Activated CD8-positive, alpha-beta memory T cell treated with anti-CD3 and anti-CD28 coated beads, Interleukin-2, amount 50 U/mL, for 24 hours (primary cell): ENCODE results near the gene GPRC5A.

ENCODE experiments used
- DNase-seq: peaks from one replicate; pipeline ENCODE4 v3.0.0-alpha.2; 2020; ENCODE audit errors: extremely low read depth

Gene GPRC5A

DNA sequence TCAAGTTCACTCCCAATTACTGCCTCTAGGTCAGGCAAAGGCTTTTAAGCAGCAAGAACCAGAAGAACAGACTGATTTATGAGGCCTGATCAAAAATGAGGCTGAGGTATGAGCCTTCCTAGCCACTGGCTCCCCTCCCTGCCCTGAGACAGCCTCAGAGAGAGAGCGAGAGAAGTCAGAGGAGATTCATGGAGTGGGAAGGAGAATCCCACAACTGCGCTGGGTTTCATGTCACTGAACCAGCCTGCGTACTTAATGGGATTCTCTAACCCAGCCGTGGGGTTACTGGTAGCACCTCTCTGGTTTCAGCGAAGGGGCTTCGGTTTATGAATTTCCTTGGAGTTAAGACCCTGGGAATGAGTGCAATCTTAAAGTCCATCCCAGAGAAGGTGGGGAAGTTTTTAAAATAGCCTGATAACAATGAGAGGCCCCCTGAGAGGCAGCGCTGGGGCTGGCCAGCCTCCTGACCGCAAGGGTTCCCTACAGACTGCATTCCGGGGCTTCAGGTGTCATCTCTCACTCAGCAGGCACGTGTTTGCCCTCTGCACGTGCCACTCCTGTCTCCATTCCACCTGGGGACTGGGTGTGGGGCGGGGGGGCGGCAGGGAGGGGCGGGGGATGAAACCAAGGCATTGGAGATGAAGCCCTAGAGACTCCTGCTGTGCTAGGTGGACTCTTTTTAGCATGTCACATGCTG, 6.1 kb upstream of the GPRC5A start:
- DNase-seq, result no peak

DNA sequence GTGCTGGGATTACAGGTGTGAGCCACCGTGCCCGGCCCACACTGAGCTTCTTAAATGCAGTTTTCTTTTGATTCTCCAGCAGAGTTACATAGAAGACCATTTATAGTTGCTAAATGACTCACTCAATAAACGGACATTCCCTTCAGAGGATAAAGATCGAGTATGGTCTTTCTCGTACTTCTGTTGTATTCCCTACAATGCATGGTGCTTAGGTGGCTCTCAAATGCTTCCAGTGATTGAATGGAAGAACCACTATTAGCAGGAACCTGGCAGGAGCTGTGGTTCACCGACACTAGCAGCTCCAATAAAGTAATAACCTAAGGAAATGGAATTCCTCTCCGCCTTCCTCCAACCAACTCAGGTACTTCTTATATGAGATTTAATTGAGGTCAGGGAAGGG, 3.9 kb upstream of the GPRC5A start:
- DNase-seq, result no peak

DNA sequence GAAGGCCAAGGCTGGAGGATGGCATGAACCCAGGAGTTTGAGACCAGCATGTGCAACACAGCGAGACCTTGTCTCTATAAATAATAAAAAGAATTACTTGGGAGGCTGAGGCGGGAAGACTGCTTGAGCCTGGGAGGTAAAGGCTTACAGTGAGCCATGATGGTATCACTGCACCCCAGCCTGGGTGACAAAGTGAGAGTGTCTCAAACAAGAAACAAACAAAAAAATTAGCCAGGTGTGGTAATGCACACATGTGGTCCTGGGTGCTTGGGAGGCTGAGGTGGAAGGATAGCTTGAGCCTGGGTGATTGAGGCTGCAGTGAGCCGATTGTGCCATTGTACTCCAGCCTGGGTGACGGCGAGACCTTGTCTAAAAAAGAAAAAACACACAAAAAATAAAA, 1.7 kb upstream of the GPRC5A start:
- no peak for DNase-seq

DNA sequence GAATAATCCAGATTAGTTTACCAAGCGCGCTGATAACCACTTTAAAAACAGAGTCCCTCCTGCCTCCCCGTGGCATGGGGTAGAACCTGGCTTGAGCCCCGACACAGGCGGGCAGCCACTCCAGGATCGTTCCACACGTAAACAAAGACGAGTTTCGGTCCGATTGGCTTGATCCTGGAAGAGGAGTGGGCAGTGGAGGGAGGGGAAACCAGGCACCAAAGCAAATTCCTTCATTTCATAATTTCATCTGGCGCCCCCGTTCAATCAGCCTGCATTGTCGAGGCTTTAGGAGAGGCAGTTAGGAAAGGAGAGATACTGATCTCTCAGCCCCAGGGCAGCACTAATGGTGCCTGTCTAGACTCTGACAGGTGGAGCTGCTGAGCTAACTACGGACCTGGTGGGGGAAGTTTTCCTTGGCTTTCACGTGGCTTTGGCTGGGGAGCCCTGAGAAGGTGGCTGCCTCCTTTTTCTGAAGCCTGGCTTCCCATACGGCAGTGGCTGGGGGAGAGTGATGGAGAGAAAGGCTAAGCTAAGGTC, 751 bp upstream of the GPRC5A start:
- no peak for DNase-seq

DNA sequence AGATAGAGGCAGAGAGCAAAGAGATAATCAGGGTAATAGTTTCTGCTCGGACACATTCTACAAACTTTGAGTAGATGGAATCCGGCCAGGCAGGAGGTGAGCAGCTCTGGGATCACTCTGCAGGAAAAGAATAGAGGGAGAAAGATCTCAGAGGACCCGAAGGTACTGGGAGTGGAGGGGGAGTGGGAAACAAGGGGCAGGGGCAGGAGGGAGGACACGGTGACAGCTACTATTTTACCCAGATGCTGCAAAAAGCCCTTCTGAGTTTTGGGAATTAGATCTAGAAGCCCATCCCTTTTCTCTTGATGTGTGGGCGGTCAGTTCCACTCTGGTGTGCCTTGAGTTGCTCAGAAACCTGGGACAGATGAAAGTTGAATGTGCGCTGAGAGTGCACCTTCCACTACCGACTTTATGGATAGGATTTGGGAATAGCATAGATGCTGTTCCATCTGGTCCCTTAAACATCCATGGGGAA, 556 bp downstream of the GPRC5A start:
- DNase-seq, result no peak

DNA sequence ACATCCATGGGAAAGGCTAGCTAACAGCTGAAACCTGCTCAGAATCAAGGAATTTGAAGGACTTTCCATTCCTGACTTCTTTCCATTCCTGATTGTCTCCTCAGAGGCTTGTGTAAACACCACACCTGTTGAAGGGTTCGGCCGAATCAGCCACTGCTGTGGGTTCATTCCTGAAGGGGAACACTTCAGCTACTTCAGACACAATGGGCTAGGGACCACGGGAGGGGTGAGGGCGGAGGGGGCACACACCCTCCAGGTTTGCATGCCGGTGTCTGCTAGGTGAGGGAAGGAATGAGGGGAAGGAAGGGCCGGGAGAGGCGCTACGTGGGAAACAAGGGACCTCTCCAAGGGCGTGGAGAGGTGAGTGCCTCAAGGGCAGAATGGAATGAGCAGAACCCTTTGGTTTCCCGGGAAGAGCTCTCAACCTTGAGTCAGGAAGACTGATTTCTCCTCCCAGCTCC, 1.3 kb downstream of the GPRC5A start:
- DNase-seq, result no peak

DNA sequence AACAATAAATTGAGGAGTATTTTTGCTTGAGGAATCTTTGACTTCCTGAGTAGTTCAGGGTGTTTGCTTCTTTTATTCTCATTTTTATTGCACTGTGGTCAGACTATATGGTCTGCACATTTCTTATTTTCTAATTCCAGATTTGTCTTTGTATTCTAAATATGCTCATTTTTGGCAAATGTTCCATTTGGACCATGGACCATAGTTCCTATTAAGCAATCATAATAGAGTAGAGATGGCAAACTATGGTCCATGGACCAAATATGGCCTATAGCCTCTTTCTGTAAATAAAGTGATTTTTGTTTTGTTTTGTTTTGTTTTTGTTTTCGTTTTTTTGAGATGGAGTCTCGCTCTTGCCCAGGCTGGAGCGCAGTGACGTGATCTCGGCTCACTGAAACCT, 2.1 kb downstream of the GPRC5A start:
- no peak for DNase-seq

DNA sequence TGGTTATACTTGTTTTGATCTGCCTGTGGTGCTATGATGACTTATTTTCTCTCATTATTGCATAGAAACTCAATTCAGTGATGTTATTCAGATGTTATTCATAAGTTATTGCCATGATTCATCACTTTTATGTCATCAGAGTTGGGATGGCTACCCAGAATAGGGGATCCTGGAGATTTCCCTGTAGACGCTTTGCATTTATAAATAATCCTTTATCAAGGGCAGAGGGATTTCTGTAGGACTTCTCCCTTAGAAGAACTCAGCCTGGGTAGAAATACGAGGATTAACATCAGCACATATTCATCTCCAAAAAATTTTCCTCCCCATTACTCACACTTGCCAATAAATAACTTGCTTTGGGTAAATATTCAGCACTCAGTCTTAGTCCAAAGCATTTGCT, 4.9 kb downstream of the GPRC5A start:
- no peak for DNase-seq

DNA sequence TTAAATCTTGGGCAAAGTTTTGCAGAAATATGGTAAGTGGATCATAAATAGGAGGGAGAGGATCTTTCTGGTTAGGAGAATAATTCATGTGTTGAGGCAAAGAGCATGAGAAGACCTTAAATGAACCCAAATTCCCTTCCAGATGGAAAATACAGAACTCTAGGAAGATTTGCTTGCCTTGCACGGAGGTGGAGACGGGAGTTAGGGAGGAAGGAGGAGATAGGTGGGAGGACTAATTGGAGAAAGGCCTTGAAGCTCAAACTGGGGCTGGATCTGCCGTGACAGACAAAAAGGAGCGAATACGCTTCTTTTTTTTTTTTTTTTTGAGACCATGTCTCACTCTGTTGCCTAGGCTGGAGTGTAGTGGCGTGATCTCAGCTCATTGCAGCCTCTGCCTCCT, 5.9 kb downstream of the GPRC5A start:
- no peak for DNase-seq

DNA sequence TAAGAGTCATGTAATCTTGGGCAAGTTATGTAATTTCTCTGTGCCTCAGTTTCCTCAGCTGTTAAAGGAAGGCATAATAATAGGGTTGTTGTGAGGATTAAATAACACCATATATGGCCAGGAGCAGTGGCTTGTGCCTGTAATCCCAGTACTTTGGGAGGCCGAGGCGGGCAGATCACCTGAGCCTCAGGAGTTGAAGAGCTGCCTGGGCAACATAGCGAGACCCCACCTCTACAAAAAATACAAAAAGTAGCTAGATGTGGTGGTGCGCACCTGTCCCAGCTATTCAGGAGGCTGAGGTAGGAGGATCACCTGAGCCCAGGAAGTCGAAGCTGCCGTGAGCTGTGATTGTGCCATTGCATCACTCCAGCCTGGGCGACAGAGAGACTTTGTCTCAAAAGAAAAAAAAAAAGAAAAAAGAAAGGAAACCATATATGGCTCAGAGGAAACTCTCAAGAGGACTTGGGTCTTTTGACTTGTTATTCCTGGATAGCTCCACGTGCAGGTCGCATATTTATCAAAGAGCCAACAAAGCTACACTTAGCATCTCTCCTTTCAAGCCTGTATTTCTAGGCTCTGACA, 6.9 kb downstream of the GPRC5A start:
- no peak for DNase-seq

DNA sequence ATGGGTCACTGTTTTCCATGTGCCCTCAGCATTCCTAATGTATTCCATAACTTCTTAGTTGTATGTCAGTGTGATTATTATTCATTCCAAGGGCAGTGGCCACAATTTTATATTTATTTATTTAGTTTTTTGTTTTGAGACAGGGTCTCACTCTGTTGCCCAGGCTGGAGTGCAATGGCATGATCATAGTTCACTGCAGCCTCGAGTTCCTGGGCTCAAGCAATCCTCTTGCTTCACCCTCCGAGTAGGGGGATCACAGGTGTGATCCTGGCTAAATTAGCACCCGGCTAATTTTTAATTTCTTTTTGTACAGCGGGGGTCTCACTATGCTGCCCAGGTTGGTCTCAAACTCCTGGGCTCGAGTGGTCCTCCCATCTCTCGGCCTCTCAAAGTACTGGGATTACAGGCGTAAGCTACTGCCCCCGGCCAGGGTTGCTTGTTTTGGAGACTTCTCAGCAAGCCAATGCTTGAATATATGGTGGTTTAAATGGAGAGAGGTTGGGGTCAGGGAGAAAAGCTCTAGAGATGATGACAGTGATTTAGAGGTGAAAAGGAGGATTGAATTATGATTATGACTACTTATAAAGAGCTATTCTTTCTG, 7.6 kb downstream of the GPRC5A start:
- DNase-seq, result no peak

DNA sequence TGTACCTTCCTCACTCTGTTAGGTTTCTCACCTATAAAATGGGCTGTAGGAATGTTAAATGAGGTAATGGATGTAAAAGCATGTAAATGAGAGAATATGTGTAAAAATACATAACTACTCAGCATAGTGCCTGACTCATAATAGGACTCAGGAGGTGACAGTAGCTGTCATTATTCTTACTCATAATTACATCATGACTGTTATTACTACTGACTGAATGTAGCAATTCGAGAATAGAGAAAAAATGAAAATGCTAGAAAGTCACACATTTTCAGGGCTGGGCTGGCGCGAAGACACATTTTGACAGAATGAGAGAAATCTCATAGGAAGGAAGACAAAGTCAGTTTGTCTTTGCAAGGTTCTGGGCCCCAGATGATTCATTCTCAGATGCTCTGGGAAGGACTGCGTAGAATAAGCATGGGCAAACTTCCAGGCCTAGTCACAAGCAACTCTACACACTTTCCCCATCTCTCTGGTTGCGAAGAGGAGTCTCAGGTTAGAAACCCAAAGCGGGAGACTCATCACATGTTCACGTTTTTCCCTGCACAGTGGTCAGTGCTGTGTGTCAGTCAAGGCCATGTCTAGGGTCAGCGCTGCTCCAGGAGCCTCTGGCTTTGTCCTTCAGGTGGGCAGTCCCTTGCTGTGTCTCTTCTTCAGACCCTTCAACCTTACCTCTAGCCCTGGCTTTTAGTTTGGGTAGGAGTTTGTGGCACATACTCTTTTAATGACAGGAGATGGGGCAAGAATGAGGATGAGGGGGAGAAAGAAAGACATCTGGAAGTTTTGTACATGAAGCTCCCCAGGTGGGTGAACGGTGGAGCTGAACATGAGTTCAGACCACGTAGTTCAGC, 8.4 kb downstream of the GPRC5A start:
- DNase-seq, result no peak

DNA sequence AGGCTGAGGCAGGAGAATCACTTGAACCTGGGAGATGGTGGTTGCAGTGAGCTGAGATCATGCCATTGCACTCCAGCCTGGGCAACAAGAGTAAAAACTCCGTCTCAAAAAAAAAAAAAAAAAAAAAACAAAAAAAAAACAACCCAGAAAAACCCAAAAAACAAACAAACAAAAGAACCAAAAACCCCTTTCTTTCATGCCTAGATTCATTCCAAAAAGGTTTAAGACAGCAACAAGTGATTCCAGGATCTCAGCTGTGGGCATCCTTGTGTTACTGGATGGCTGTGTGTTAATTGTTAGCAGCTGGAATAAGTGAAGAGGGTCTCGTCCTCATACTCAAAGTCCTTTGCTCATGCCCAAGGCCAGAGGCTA, 9.4 kb downstream of the GPRC5A start:
- DNase-seq, result no peak

DNA sequence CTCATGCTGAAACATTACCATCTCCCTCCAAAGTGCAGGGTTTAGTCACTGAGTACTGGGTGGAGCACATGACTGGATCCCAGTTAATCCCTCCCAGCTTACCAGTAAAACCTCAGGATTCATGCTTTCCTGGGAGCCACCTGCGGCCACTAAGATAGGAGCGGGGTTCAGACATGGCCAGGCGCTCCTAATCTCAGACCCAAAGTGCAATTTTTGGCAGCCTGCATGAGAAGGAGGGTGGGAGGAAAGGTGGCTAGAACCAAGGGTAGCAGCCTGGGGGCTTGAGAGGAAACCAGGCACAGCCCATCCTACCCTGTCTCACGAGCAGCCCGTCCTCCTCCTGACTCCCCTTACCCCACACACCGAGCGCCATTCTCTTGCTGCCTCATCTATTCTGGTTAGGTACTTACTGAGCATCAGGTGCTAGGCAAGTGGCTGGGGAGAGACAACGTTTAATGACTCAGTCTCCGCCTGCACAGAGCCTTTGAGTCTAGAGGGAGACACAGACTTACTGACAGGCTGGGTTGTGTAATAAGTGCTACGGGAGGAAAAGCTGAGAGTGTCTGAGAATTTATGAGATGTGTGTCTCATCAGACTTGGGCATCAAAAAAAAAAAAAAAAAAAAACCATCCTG, 9.9 kb downstream of the GPRC5A start:
- no peak for DNase-seq

DNA sequence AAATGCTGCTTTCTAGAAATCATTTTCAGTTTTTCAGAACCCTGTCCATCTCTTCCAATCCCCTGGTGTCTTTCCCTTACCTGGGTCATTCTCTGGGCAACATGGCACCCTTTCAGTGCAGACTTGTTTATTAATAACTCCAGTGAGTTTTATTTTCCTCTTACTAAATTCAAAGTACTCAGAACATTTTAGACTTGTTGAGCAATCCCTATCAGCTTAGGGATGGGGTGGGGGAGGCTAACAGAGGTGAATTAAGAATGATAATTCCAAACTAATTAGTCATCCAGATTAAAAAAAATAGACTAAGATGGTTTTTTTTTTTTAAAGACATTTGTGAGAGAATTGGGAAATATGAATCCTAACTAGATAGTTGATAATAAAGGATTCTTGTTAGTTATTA, 10.7 kb downstream of the GPRC5A start:
- DNase-seq, result no peak

DNA sequence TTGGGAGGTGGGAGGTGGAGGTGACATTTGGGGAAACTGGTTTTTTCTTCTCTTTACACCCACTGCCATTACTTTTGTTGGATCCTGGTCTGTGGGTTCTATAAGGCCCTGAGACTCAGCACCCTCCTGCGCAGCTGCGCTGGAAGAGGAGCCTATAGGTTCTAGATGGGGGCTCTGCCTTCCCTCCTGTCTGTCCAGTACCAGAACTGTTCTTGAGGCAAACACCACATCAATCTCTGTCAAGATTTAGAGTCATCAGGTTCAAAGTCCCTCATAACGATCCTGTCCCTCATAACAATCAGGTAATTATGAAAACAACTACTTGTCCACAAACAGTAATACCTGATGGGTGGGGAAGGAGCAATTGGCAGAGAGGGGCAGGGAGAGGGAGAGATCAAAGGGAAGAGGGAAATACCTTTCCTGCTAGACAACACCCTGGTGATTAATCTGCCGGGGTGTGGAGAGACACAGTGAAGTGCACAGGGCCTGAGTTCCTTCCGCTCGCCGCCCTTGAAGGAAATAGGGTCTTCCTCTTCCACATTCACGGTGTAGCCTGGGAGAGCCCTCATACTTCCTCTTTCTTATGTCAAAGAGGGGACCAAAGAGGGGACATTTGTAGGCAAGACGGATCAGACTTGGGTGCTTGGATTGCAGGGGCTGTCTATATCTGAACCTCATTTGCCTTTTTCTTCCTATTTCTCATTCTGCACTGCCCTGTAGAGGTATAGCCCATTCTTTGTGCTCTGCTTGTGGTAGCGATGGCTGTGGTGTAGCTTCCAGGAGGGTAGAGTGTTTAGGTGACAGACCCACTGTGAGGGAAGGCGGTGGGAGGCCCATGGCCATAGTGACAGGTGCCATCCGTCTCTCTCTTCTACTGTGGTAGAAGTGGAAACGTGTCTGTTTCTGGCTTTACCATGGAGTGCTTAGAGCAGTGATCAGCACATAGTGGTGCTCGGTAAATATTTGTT, 12.6 kb downstream of the GPRC5A start:
- DNase-seq, result no peak

DNA sequence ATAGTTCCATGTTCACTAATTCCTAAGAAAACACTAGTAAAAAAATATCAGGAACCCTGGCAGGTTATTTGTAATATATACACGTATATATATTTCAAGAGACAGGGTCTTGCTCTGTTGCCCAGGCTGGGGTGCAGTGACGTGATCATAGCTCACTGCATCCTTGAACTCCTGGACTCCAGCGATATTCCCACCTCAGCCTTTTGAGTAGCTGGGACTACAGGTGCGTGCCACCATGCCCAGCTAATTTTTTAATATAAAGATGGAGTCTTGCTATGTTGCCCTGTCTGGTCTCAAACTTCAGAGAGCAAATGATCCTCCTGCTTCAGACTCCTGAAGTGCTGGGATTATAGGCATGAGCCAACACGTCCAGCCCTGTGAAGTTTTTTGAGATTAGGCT, 16.2 kb downstream of the GPRC5A start:
- no peak for DNase-seq

DNA sequence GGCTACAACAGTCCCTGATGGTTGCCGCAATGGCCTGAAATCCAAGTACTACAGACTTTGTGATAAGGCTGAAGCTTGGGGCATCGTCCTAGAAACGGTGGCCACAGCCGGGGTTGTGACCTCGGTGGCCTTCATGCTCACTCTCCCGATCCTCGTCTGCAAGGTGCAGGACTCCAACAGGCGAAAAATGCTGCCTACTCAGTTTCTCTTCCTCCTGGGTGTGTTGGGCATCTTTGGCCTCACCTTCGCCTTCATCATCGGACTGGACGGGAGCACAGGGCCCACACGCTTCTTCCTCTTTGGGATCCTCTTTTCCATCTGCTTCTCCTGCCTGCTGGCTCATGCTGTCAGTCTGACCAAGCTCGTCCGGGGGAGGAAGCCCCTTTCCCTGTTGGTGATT, 16.9 kb downstream of the GPRC5A start:
- DNase-seq, result no peak

DNA sequence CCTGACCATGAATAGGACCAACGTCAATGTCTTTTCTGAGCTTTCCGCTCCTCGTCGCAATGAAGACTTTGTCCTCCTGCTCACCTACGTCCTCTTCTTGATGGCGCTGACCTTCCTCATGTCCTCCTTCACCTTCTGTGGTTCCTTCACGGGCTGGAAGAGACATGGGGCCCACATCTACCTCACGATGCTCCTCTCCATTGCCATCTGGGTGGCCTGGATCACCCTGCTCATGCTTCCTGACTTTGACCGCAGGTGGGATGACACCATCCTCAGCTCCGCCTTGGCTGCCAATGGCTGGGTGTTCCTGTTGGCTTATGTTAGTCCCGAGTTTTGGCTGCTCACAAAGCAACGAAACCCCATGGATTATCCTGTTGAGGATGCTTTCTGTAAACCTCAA, 17.3 kb downstream of the GPRC5A start:
- no peak for DNase-seq

DNA sequence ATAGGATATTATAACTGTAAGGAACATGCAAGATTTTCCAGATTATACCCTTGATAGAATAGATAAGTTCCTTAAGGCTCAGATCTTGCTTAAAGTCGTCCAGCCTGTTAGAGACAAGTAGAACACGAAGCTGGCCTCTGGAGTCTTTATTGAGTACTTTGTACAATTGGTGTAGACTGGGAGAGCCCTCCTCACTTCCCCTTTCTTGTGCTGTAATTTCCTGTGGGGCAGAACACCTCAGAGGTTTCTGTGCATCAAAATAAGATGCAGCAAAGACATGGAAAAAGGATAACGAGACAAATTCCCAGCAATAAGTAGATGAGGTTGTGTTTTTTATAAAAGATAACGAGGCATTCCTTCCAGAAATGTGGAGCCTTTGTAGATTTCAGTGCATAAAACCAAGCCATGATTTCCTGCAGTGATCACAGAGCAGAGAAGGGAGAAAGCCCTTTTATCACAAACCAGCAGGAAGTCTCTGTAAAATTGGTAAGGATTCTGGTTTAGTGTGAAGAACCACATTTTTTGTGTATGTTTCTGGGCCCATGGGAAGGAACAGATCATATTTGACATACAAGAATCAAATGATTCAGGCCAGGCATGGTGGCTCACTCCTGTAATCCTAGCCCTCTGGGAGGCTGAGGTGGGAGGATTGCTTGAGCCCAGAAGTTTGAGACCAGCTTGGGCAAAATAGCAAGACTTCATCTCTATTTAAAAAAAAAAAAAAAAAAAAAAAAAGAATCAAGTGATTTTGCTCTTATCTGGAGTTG, 18.0 kb downstream of the GPRC5A start:
- no peak for DNase-seq
